ENCODE measurements around the gene S100A11.

GRCh38 chr1:151997284-151997570 lies 39.6 kb downstream of the S100A11 start:
- no peak for TF ChIP-seq MAX (CRISPR knock-in tag; IDR thresholded peaks at IDR 0.05)
- no peak for TF ChIP-seq BCL6 (CRISPR knock-in tag; IDR thresholded peaks at IDR 0.05)
- TF ChIP-seq CTCF (IDR thresholded peaks at IDR 0.05 in 2 of 3, conservative IDR thresholded peaks at IDR 0.05 in 1 of 3; ENCODE audit: insufficient read depth in 2 of 3, low read depth in 1 of 3, low read length in 3 of 3) = no peak
- TF ChIP-seq NFIX (CRISPR knock-in tag; IDR thresholded peaks at IDR 0.05; ENCODE audit: low read depth) = no peak
- no peak for TF ChIP-seq TGIF2 (CRISPR knock-in tag; IDR thresholded peaks at IDR 0.05)
- no peak for TF ChIP-seq NRF1 (conservative IDR thresholded peaks at IDR 0.05 in 1 of 2, IDR thresholded peaks at IDR 0.05 in 1 of 2)
- no peak for TF ChIP-seq ETV5 (CRISPR knock-in tag; IDR thresholded peaks at IDR 0.05; ENCODE audit: low read depth)
- TF ChIP-seq ZNF184 (CRISPR knock-in tag; IDR thresholded peaks at IDR 0.05) = no peak
- no peak for TF ChIP-seq ZNF318 (IDR thresholded peaks at IDR 0.05; ENCODE audit: borderline replicate concordance in 1 of 2, low read depth in 1 of 2)
- no peak for TF ChIP-seq DPF2 (IDR thresholded peaks at IDR 0.05)
- TF ChIP-seq POLR2A (conservative IDR thresholded peaks at IDR 0.05) = no peak
- no peak for TF ChIP-seq SMAD1 (IDR thresholded peaks at IDR 0.05; ENCODE audit: low read depth, low read length, partially characterized antibody)
- no peak for TF ChIP-seq SNAPC5 (CRISPR knock-in tag; IDR thresholded peaks at IDR 0.05)
- TF ChIP-seq EZH2 (IDR thresholded peaks at IDR 0.05; ENCODE audit: borderline replicate concordance, low read depth, low read length) = no peak
